ENCODE results near the gene FBXW2. TPM values are rescaled to one million over a fixed set of nuclear protein-coding genes. Genes with fewer than 3 reads are reported as not detected.
A peak's percentile ranks its signal among the peaks of the same experiment; 100 is the strongest.

The FBXW2 gene
- total RNA-seq, 1 donor, result 36.9 TPM

DNA sequence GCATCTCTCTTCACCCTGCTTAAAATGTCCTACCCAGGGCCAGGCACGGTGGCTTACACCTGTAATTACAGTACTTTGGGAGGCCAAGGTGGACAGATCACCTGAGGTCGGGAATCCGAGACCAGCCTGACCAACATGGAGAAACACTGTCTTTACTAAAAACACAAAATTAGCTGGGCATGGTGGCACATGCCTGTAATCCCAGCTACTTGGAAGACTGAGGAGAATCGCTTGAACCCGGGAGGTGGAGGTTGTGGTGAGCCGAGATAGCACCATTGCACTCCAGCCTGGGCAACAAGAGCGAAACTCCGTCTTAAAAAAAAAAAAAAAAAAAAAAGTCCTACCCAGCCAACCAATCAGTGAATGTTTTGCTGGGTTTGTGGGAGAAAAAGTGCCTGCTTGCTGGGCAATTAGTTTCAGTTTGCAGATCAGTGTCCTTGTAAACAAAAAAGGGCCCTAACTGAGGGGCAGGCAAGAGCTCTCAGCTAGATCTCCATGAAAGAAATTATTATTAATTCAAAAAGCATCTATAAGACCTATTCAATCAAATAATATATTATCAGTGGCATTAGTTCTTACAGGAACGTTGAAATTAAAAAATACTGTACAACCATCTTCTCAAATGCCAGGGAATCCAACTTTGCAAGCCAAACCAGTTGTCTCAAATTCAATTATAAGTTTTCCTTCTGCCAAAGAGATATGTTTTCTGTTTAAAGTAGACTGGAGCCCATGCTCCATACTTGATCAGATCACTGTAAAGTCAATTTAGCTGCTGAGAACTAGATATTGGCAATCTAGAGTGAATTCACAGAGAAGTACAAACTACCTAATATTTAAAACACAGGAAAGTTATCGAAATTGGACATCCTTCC lies 82.9 kb downstream of the FBXW2 start:
- TF ChIP-seq CTCF (IDR thresholded peaks at IDR 0.05; ENCODE audit: extremely low read depth, low read depth, low read length), result no peak
- Histone ChIP-seq H3K79me2 (ENCODE audit: insufficient read depth, low read length) (peaks cover 59% of the 10 kb centered on the region), H2AFZ (ENCODE audit: low read length) (peak overlapping the region; percentile 89), H3K4me3 (ENCODE audit: insufficient read depth, low read length) (peak overlapping the region; percentile 72), H3K4me1 (ENCODE audit: insufficient read depth, low read length) (peaks cover 40% of the 10 kb centered on the region), H3K36me3 (ENCODE audit: insufficient read depth, low read length) (no peaks in the 10 kb centered on the region), H4K20me1 (ENCODE audit: insufficient read depth, low read length) (no peaks in the 10 kb centered on the region), H3K27ac (ENCODE audit: low read depth, low read length) (peak overlapping the region; percentile 55), H3K9me3 (ENCODE audit: low read depth, low read length) (no peaks in the 10 kb centered on the region), H3K27me3 (ENCODE audit: insufficient read depth, low read length) (no peaks in the 10 kb centered on the region), H3K4me2 (ENCODE audit: insufficient read depth, low read length) (peak overlapping the region; percentile 83)
- peak; percentile 85 for DNase-seq (ENCODE audit: insufficient read length, low spot score, missing footprints)

GRCh38 chr9:120708526-120709224 lies 84.5 kb downstream of the FBXW2 start:
- no peaks in the 10 kb centered on the region for H3K36me3 ChIP-seq (ENCODE audit: insufficient read depth, low read length)
- no peak overlapping the region for H3K27ac ChIP-seq (ENCODE audit: low read depth, low read length)
- H3K4me2 ChIP-seq (ENCODE audit: insufficient read depth, low read length), result no peak overlapping the region
- TF ChIP-seq CTCF (IDR thresholded peaks at IDR 0.05; ENCODE audit: extremely low read depth, low read depth, low read length), result no peak
- DNase-seq (ENCODE audit: insufficient read length, low spot score, missing footprints), result peak; percentile 74
- H2AFZ ChIP-seq (ENCODE audit: low read length), result no peak overlapping the region
- no peaks in the 10 kb centered on the region for H3K9me3 ChIP-seq (ENCODE audit: low read depth, low read length)
- H4K20me1 ChIP-seq (ENCODE audit: insufficient read depth, low read length), result no peaks in the 10 kb centered on the region
- peaks cover 34% of the 10 kb centered on the region for H3K4me1 ChIP-seq (ENCODE audit: insufficient read depth, low read length)
- H3K79me2 ChIP-seq (ENCODE audit: insufficient read depth, low read length), result peaks cover 59% of the 10 kb centered on the region
- no peak overlapping the region for H3K4me3 ChIP-seq (ENCODE audit: insufficient read depth, low read length)
- H3K27me3 ChIP-seq (ENCODE audit: insufficient read depth, low read length), result no peaks in the 10 kb centered on the region

GRCh38 chr9:120707170-120707569 lies 86.0 kb downstream of the FBXW2 start:
- H3K79me2 ChIP-seq (ENCODE audit: insufficient read depth, low read length), result peaks cover 44% of the 10 kb centered on the region

More at GRCh38 chr9:120707170-120707569, 86.0 kb downstream of the FBXW2 start:
- Histone ChIP-seq H3K27ac (ENCODE audit: low read depth, low read length) (no peak overlapping the region), H3K4me2 (ENCODE audit: insufficient read depth, low read length) (no peak overlapping the region), H4K20me1 (ENCODE audit: insufficient read depth, low read length) (no peaks in the 10 kb centered on the region), H3K9me3 (ENCODE audit: low read depth, low read length) (no peaks in the 10 kb centered on the region), H3K27me3 (ENCODE audit: insufficient read depth, low read length) (no peaks in the 10 kb centered on the region), H3K4me3 (ENCODE audit: insufficient read depth, low read length) (no peak overlapping the region), H3K4me1 (ENCODE audit: insufficient read depth, low read length) (peaks cover 22% of the 10 kb centered on the region), H3K36me3 (ENCODE audit: insufficient read depth, low read length) (no peaks in the 10 kb centered on the region), H2AFZ (ENCODE audit: low read length) (no peak overlapping the region)
- no peak for TF ChIP-seq CTCF (IDR thresholded peaks at IDR 0.05; ENCODE audit: extremely low read depth, low read depth, low read length)
- no peak for DNase-seq (ENCODE audit: insufficient read length, low spot score, missing footprints)

Other genes with a start within 250 kb of the FBXW2 start
- gene CDK5RAP2, start 213.2 kb downstream of the FBXW2 start, total RNA-seq, result 52.2 and 59.7 TPM in 2 replicates
- gene MEGF9, start 78.9 kb downstream of the FBXW2 start, total RNA-seq, result 10.9 and 11.8 TPM in 2 replicates
- gene PSMD5, start 49.5 kb upstream of the FBXW2 start, total RNA-seq, result 32.6 and 34.2 TPM in 2 replicates
- 13.8 and 16.6 TPM in 2 replicates for gene PHF19, start 83.8 kb upstream of the FBXW2 start, total RNA-seq
- gene TRAF1, start 133.4 kb upstream of the FBXW2 start, total RNA-seq, result 0.88 and 1.8 TPM in 2 replicates